OCI-LY7 (cell line): Measurements from ENCODE around the gene PLEKHH2.

Source experiments
- EZH2phosphoT487 ChIP-seq: fragments of 200-600 bp; sonication (generic); IDR thresholded peaks from 2 replicates; pipeline ENCODE4 v1.6.1; 2018; ENCODE audit warnings: low read depth, borderline replicate concordance, mild to moderate bottlenecking, mixed run types, antibody characterized with exemption, low read length, moderate library complexity, mixed read lengths
- TF ChIP-seq, protein P1 (sequence below): fragments of 200-600 bp; sonication (generic); conservative IDR thresholded peaks from 2 replicates; pipeline ENCODE4 v1.5.1; 2014; ENCODE audit warnings: mild to moderate bottlenecking, antibody characterized with exemption, low read length, moderate library complexity, mixed read lengths

DNA sequence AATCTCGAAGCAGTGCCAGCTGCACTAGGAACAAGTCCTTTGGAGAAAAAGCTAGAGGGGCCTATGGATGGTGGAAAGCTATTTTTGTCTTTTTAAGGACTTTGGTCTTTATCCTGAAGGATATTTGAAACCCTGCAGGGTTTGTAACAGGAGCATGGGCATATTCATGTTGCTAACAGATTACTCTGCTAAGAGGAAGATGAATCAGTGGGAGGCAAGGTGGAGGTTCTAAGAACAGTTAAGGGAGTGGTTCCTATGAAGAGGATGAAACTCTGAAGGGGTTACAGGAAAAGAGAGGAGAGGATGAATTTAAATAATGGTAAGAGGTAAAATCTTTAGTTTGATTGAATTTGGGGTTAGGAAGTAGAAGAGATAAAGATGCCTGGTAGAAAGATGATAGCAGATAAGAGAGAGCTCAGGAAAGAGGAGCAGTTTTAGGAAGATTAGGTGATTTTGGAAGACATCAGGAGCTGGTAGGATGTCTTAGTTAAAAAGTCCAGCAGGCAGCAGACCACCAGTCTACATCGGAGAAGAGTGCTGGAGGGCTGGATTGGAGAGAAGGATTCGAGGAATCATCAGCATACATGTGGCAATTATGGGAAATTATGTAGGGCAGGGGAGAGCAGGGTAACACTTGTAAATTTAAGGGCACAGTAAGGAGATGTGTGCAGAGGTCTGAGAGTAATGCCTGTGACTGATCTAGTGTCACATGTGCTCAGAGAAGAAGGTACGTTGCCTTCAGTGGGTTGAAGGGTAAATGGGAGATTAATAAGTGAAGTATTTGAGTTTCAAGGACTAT lies 78.4 kb downstream of the PLEKHH2 start:
- TF ChIP-seq, protein P1, sequence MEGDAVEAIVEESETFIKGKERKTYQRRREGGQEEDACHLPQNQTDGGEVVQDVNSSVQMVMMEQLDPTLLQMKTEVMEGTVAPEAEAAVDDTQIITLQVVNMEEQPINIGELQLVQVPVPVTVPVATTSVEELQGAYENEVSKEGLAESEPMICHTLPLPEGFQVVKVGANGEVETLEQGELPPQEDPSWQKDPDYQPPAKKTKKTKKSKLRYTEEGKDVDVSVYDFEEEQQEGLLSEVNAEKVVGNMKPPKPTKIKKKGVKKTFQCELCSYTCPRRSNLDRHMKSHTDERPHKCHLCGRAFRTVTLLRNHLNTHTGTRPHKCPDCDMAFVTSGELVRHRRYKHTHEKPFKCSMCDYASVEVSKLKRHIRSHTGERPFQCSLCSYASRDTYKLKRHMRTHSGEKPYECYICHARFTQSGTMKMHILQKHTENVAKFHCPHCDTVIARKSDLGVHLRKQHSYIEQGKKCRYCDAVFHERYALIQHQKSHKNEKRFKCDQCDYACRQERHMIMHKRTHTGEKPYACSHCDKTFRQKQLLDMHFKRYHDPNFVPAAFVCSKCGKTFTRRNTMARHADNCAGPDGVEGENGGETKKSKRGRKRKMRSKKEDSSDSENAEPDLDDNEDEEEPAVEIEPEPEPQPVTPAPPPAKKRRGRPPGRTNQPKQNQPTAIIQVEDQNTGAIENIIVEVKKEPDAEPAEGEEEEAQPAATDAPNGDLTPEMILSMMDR, result no peak
- TF ChIP-seq EZH2phosphoT487, result no peak
